ENCODE data around the gene MCC. TPM values are rescaled to one million over a fixed set of nuclear protein-coding genes. Genes with fewer than 3 reads are reported as not detected.
"Not testable (repeated sequence)": the region's sequence is repeated elsewhere in the genome, so short reads cannot be mapped to it uniquely, and the experiment has no call there.

MCC gene
- total RNA-seq, 1 experiment from 2014 or later: 7.6 TPM

GRCh38 chr5:113073629-113074034 lies 414.6 kb downstream of the MCC start:
- not testable (repeated sequence) for H3K27ac ChIP-seq (ENCODE audit: insufficient read length, low read depth, low read length); H3K4me3 Mint-ChIP-seq; H4K8ac ChIP-seq (replicated peaks; ENCODE audit: insufficient read length, low read depth, low read length); H3K27ac Mint-ChIP-seq; H3K4me2 ChIP-seq (ENCODE audit: insufficient read depth, insufficient read length, low read length); H3K79me1 ChIP-seq (ENCODE audit: insufficient read depth, low read depth, low read length, poor library complexity, severe bottlenecking); H3K23ac ChIP-seq (ENCODE audit: insufficient read length, low read depth, low read length); H3K27me3 ChIP-seq (ENCODE audit: insufficient read depth, low read length); H3K14ac ChIP-seq (ENCODE audit: insufficient read depth, low read length); H2BK120ac ChIP-seq (ENCODE audit: low read depth, low read length, poor library complexity, severe bottlenecking); H2AK5ac ChIP-seq (ENCODE audit: insufficient read length, low read length); H3K9me3 ChIP-seq (ENCODE audit: control insufficient read depth, low read depth, low read length); H4K5ac ChIP-seq (ENCODE audit: insufficient read length, low read depth, low read length); H3K23me2 ChIP-seq (ENCODE audit: insufficient read length, low read depth, low read length, poor library complexity, severe bottlenecking); H3K79me2 ChIP-seq (ENCODE audit: insufficient read depth, low read length); H3K56ac ChIP-seq (ENCODE audit: insufficient read length, low read depth, low read length); H2AFZ ChIP-seq (ENCODE audit: low read length); H2BK5ac ChIP-seq (ENCODE audit: insufficient read length, low read length); H3K4me1 ChIP-seq (ENCODE audit: insufficient read depth, low read length); H3K4ac ChIP-seq (ENCODE audit: low read depth, low read length); H2BK20ac ChIP-seq (ENCODE audit: low read depth, low read length, poor library complexity, severe bottlenecking); H2BK12ac ChIP-seq (ENCODE audit: insufficient read length, low read depth, low read length); H4K91ac ChIP-seq (ENCODE audit: insufficient read length, low read depth, low read length); H4K20me1 ChIP-seq (ENCODE audit: control insufficient read depth, insufficient read depth, insufficient read length); H3K9ac ChIP-seq (ENCODE audit: extremely low read depth, insufficient read length, low read length); H3K18ac ChIP-seq (ENCODE audit: insufficient read length, low read depth, low read length); H2BK15ac ChIP-seq (ENCODE audit: low read depth, low read length); H3T11ph ChIP-seq (ENCODE audit: low read length)
- Mint-ChIP-seq H3K4me1 (peaks cover 37 to 47% of the 10 kb centered on the region in 2 experiments), H3K27me3 (ENCODE audit: low read depth) (peaks cover 46% of the 10 kb centered on the region), H3K36me3 (ENCODE audit: insufficient read depth in 1 of 3, low read depth in 3 of 3) (peaks cover 16 to 49% (median 36%) of the 10 kb centered on the region in 3 experiments), H3K9me3 (peaks cover 7 to 20% of the 10 kb centered on the region in 2 experiments)
- peak; percentile 15 for DNase-seq
- WGBS (ENCODE audit: extremely low coverage, insufficient read length, low lambda C conversion rate): no CpG with 5 or more reads among the region's 11 CpGs
- TF ChIP-seq CTCF (conservative IDR thresholded peaks at IDR 0.05): peak; percentile 21; the same call in 1 of the 3 replicates

Data from H9 (cell line).